Fibroblast of lung (primary cell): ENCODE data around the gene DCUN1D2. TPM values are rescaled to one million over a fixed set of nuclear protein-coding genes. Genes with fewer than 3 reads are reported as not detected.

Experiments used
- DNase-seq, 2 donors: peaks; one replicate each; pipeline versions ENCODE4 v3.0.0 to v3.0.0-alpha.2; 2010; ENCODE audit warnings: low read depth in 2 of 2
- H2AFZ ChIP-seq: 2 replicates; pipeline ENCODE4 v1.5.1; 2012; ENCODE audit warnings: low read length, control low read depth, inconsistent platforms
- H3K27ac ChIP-seq: 2 replicates; pipeline ENCODE4 v1.5.1; 2011; ENCODE audit warnings: low read length, control low read depth; ENCODE audit not compliant: insufficient read depth
- H3K27me3 ChIP-seq: 2 replicates; pipeline ENCODE4 v1.5.1; 2011; ENCODE audit warnings: mild to moderate bottlenecking, low read length; ENCODE audit not compliant: control insufficient read depth, insufficient read depth
- H3K36me3 ChIP-seq: 2 replicates; pipeline ENCODE4 v1.5.1; 2011; ENCODE audit warnings: low read length; ENCODE audit not compliant: control insufficient read depth, insufficient read depth
- H3K4me1 ChIP-seq: 2 replicates; pipeline ENCODE4 v1.5.1; 2011; ENCODE audit warnings: low read length; ENCODE audit not compliant: control insufficient read depth, insufficient read depth; ENCODE audit errors: extremely low read depth
- H3K4me2 ChIP-seq: 2 replicates; pipeline ENCODE4 v1.5.1; 2011; ENCODE audit warnings: low read length, control low read depth; ENCODE audit not compliant: insufficient read depth; ENCODE audit errors: extremely low read depth
- H3K4me3 ChIP-seq, 4 experiments: fragments of 200-600 bp in 1 of 4; sonication (generic) in 1 of 4; replicated peaks in 1 of 4; 2 replicates each; pipeline ENCODE4 v1.5.1; 2011 to 2016; ENCODE audit warnings: low read length in 4 of 4, low read depth in 3 of 4, mild to moderate bottlenecking in 3 of 4, control low read depth in 2 of 4, inconsistent platforms in 1 of 4, mixed read lengths in 1 of 4; ENCODE audit not compliant: insufficient read depth in 1 of 4; ENCODE audit errors: control extremely low read depth in 1 of 4
- H3K79me2 ChIP-seq: 2 replicates; pipeline ENCODE4 v1.5.1; 2012; ENCODE audit warnings: mild to moderate bottlenecking, low read length, inconsistent platforms; ENCODE audit not compliant: control insufficient read depth, insufficient read depth
- H3K9ac ChIP-seq: 2 replicates; pipeline ENCODE4 v1.5.1; 2011; ENCODE audit warnings: mild to moderate bottlenecking, low read length, control low read depth; ENCODE audit not compliant: insufficient read depth
- H3K9me3 ChIP-seq: 2 replicates; pipeline ENCODE4 v1.5.1; 2012; ENCODE audit warnings: low read depth, low read length; ENCODE audit not compliant: control insufficient read depth, insufficient read depth
- H4K20me1 ChIP-seq: 2 replicates; pipeline ENCODE4 v1.5.1; 2011; ENCODE audit warnings: low read length; ENCODE audit not compliant: control insufficient read depth, insufficient read depth; ENCODE audit errors: extremely low read depth
- EZH2 ChIP-seq: IDR thresholded peaks from 2 replicates; pipeline ENCODE4 v1.5.1; 2012; ENCODE audit warnings: low read length, control low read depth, mild to moderate bottlenecking; ENCODE audit errors: missing control alignments
- polyA plus RNA-seq, 2 donors: library from polyadenylated mRNA; depleted of rRNA in 1 of 2; stranded (reverse) in 1 of 2; unstranded in 1 of 2; fragments of >200 nt; gene quantifications; 2 replicates each; pipeline ENCODE4 v1.2.1, GENCODE V29; 2011 to 2012; ENCODE audit warnings: missing spikeins in 1 of 2
- total RNA-seq: library from RNA; depleted of rRNA; stranded (reverse); fragments of >200 nt; gene quantifications from 2 replicates; pipeline ENCODE4 v1.2.1, GENCODE V29; 2014
- TF ChIP-seq, protein P1 (sequence below), 2 donors: IDR thresholded peaks in 1 of 2; conservative IDR thresholded peaks in 1 of 2; 1 replicate in 1 of 2; 2 replicates in 1 of 2; pipeline ENCODE4 v1.5.1; 2011 to 2012; ENCODE audit warnings: low read length in 2 of 2, control low read depth in 1 of 2, inconsistent platforms in 1 of 2, low read depth in 1 of 2, mild to moderate bottlenecking in 1 of 2

DCUN1D2 gene
- total and polyA plus RNA-seq, 2 donors (not counting 1 experiment from before 2014, with no cell fraction given) = 10.7 to 11.6 TPM

DNA sequence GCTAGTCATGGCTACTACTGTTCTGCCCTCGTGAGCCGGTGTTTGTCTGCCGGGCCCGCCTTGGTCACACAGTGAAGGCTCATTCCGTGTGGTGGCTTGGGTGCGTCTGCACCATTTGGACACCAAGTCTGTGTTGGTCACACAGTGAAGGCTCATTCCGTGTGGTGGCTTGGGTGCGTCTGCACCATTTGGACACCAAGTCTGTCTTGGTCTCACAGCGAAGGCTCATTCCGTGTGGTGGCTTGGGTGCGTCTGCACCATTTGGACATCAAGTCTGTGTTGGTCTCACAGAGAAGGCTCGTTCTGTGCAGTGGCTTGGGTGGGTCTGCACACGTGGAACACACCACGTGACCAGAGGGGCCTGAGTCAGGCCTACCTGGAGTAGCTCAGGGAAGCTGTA lies 29.0 kb upstream of the DCUN1D2 start:
- no peaks in the 10 kb centered on the region for H4K20me1 ChIP-seq
- H3K4me2 ChIP-seq = no peak overlapping the region
- H3K4me1 ChIP-seq = no peaks in the 10 kb centered on the region
- H2AFZ ChIP-seq = no peak overlapping the region
- no peak for TF ChIP-seq EZH2
- TF ChIP-seq, protein P1, sequence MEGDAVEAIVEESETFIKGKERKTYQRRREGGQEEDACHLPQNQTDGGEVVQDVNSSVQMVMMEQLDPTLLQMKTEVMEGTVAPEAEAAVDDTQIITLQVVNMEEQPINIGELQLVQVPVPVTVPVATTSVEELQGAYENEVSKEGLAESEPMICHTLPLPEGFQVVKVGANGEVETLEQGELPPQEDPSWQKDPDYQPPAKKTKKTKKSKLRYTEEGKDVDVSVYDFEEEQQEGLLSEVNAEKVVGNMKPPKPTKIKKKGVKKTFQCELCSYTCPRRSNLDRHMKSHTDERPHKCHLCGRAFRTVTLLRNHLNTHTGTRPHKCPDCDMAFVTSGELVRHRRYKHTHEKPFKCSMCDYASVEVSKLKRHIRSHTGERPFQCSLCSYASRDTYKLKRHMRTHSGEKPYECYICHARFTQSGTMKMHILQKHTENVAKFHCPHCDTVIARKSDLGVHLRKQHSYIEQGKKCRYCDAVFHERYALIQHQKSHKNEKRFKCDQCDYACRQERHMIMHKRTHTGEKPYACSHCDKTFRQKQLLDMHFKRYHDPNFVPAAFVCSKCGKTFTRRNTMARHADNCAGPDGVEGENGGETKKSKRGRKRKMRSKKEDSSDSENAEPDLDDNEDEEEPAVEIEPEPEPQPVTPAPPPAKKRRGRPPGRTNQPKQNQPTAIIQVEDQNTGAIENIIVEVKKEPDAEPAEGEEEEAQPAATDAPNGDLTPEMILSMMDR (conservative IDR thresholded peaks at IDR 0.05 in 1 of 2, IDR thresholded peaks at IDR 0.05 in 1 of 2; ENCODE audit: low read depth in 1 of 2, low read length in 2 of 2) = no peak
- no peak overlapping the region for H3K27ac ChIP-seq
- H3K9me3 ChIP-seq = no peaks in the 10 kb centered on the region
- H3K27me3 ChIP-seq = no peaks in the 10 kb centered on the region
- H3K4me3 ChIP-seq = no peak overlapping the region
- peaks cover 10% of the 10 kb centered on the region for H3K36me3 ChIP-seq
- DNase-seq = no peak
- H3K79me2 ChIP-seq = peaks cover 5% of the 10 kb centered on the region
- H3K9ac ChIP-seq = no peak overlapping the region

DNA sequence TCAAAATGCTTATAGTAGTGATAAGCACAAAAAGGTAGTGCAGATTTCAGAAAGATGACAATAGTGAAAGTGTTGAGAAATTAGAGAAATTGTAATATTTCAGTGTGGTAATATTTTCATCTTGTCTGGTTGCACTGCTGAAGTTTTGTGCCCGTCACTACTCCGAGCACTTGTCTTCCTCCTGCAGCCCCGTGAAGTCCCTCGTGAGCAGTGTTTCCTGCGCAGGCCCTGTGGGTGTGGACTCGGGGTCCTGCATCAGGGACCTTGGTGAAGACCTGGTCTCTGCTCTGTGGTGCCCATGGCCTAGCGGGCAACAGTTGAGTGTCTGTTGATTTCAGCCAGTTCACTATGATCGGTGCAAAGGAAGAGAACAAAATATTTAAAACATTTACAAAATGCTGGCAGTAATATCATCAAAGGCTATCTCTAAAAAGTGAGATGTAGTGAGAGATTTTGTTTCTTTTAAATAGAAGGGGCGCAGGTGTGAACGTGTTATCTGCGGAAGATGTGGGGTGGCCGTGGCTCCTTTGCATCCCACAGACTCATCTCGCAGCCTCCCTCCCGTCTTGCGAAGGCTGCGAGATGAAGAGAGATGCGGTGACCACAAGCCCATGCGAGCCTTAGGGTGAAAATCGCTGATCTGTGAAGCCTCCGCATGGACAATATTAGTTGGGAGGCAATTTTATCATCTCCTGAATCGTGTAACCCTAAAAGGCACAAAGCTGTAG lies 27.7 kb upstream of the DCUN1D2 start:
- H3K9ac ChIP-seq = no peak overlapping the region
- no peak overlapping the region for H3K4me3 ChIP-seq
- no peak overlapping the region for H3K4me2 ChIP-seq
- TF ChIP-seq, protein P1 (conservative IDR thresholded peaks at IDR 0.05 in 1 of 2, IDR thresholded peaks at IDR 0.05 in 1 of 2; ENCODE audit: low read depth in 1 of 2, low read length in 2 of 2) = no peak
- no peak for TF ChIP-seq EZH2
- no peaks in the 10 kb centered on the region for H3K4me1 ChIP-seq
- no peaks in the 10 kb centered on the region for H4K20me1 ChIP-seq
- H3K79me2 ChIP-seq = peaks cover 3% of the 10 kb centered on the region
- H3K27ac ChIP-seq = no peak overlapping the region
- H3K9me3 ChIP-seq = no peaks in the 10 kb centered on the region
- H2AFZ ChIP-seq = no peak overlapping the region
- H3K27me3 ChIP-seq = no peaks in the 10 kb centered on the region
- DNase-seq = no peak
- peaks cover 10% of the 10 kb centered on the region for H3K36me3 ChIP-seq

DNA sequence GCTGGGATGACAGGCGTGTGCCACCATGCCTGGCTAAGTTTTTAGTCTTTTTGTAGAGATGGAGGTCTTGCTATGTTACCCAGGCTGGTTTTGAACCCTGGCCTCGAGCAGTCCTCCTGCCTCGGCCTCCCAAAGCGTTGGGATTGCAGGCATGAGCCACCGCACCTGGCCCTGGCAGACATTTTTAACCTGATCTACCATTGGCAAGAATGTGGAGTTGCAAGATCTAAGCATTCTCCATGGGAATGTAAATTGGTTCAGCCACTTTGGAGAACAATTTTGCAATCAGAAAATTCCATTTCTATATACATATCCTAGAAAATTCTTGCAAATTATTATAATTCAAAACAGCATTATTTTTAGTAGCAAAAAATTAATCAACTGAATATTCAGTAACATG lies 24.3 kb upstream of the DCUN1D2 start:
- no peak overlapping the region for H2AFZ ChIP-seq
- H3K27ac ChIP-seq = no peak overlapping the region
- H3K36me3 ChIP-seq = peaks cover 16% of the 10 kb centered on the region
- H3K9me3 ChIP-seq = no peaks in the 10 kb centered on the region
- no peak overlapping the region for H3K4me3 ChIP-seq
- H3K4me2 ChIP-seq = no peak overlapping the region
- H3K4me1 ChIP-seq = no peaks in the 10 kb centered on the region
- H3K27me3 ChIP-seq = no peaks in the 10 kb centered on the region
- TF ChIP-seq, protein P1 (conservative IDR thresholded peaks at IDR 0.05 in 1 of 2, IDR thresholded peaks at IDR 0.05 in 1 of 2; ENCODE audit: low read depth in 1 of 2, low read length in 2 of 2) = no peak
- no peak for TF ChIP-seq EZH2
- DNase-seq = no peak
- H4K20me1 ChIP-seq = no peaks in the 10 kb centered on the region
- no peak overlapping the region for H3K9ac ChIP-seq
- no peaks in the 10 kb centered on the region for H3K79me2 ChIP-seq
